Activated naive CD4-positive, alpha-beta T cell treated with anti-CD3 and anti-CD28 coated beads, Interleukin-2, amount 50 U/mL, for 16 hours (primary cell): ENCODE results near the gene LHFPL2.

Experiments
- DNase-seq: peaks from one replicate; pipeline ENCODE4 v3.0.0-alpha.2; 2020

The LHFPL2 gene

GRCh38 chr5:78613756-78614155, 34.8 kb downstream of the LHFPL2 start:
- no peak for DNase-seq

- no peak for DNase-seq
Measured at GRCh38 chr5:78613151-78613533, 35.4 kb downstream of the LHFPL2 start.

GRCh38 chr5:78612227-78613150, 36.1 kb downstream of the LHFPL2 start:
- DNase-seq: no peak

GRCh38 chr5:78611126-78611605, 37.4 kb downstream of the LHFPL2 start:
- no peak for DNase-seq

- no peak for DNase-seq
Measured at GRCh38 chr5:78610636-78611035, 37.9 kb downstream of the LHFPL2 start.

GRCh38 chr5:78610163-78610583, 38.4 kb downstream of the LHFPL2 start:
- no peak for DNase-seq

- no peak for DNase-seq
Measured at GRCh38 chr5:78607864-78608263, 40.7 kb downstream of the LHFPL2 start.

GRCh38 chr5:78606241-78606640, 42.3 kb downstream of the LHFPL2 start:
- DNase-seq: no peak

GRCh38 chr5:78605611-78606010, 43.0 kb downstream of the LHFPL2 start:
- DNase-seq: no peak

GRCh38 chr5:78604689-78605285, 43.8 kb downstream of the LHFPL2 start:
- DNase-seq: no peak

GRCh38 chr5:78603636-78604175, 44.9 kb downstream of the LHFPL2 start:
- no peak for DNase-seq

GRCh38 chr5:78602400-78602799, 46.2 kb downstream of the LHFPL2 start:
- DNase-seq: no peak

- DNase-seq: no peak
Measured at GRCh38 chr5:78601559-78602314, 46.8 kb downstream of the LHFPL2 start.

- DNase-seq: no peak
Measured at GRCh38 chr5:78600687-78601414, 47.7 kb downstream of the LHFPL2 start.

GRCh38 chr5:78598973-78599372, 49.6 kb downstream of the LHFPL2 start:
- no peak for DNase-seq

- DNase-seq: no peak
Measured at GRCh38 chr5:78597974-78598371, 50.6 kb downstream of the LHFPL2 start.

GRCh38 chr5:78597068-78597973, 51.3 kb downstream of the LHFPL2 start:
- no peak for DNase-seq

- no peak for DNase-seq
Measured at GRCh38 chr5:78595458-78595921, 53.1 kb downstream of the LHFPL2 start.

- DNase-seq: no peak
Measured at GRCh38 chr5:78594610-78595457, 53.7 kb downstream of the LHFPL2 start.

- no peak for DNase-seq
Measured at GRCh38 chr5:78594021-78594420, 54.6 kb downstream of the LHFPL2 start.
